Lung (tissue), 12 donors: ENCODE measurements around the gene NRBP1. TPM values are rescaled to one million over a fixed set of nuclear protein-coding genes. Genes with fewer than 3 reads are reported as not detected.

Experiments used
- ATAC-seq: fragments of 200-7000 bp; cut with Tn5 transposase; one replicate; pipeline ENCODE4 v1.9.1; 2020; ENCODE audit warnings: moderate number of reproducible peaks; ENCODE audit not compliant: insufficient read depth, low FRiP score
- DNase-seq, 3 donors: peaks; one replicate each; pipeline ENCODE4 v3.0.0-alpha.2; 2013 to 2017
- H3K27ac ChIP-seq, 2 donors: one replicate each; pipeline ENCODE4 v1.5.1; 2013; ENCODE audit warnings: mild to moderate bottlenecking in 2 of 2, moderate library complexity in 2 of 2, control low read depth in 1 of 2, inconsistent platforms in 1 of 2, low read depth in 1 of 2, low read length in 1 of 2
- H3K27me3 ChIP-seq, 3 donors: one replicate each; pipeline ENCODE4 v1.5.1; 2013; ENCODE audit warnings: low read length in 2 of 3; ENCODE audit not compliant: control insufficient read depth in 3 of 3, insufficient read depth in 3 of 3
- H3K36me3 ChIP-seq, 4 donors: one replicate each; pipeline ENCODE4 v1.5.1; 2013; ENCODE audit warnings: low read length in 4 of 4, mild to moderate bottlenecking in 1 of 4, moderate library complexity in 1 of 4; ENCODE audit not compliant: control insufficient read depth in 4 of 4, insufficient read depth in 4 of 4
- H3K4me1 ChIP-seq, 5 donors: one replicate each; pipeline ENCODE4 v1.5.1; 2013; ENCODE audit warnings: low read length in 5 of 5, mild to moderate bottlenecking in 2 of 5, moderate library complexity in 1 of 5; ENCODE audit not compliant: control insufficient read depth in 5 of 5, insufficient read depth in 5 of 5
- H3K4me3 ChIP-seq: one replicate; pipeline ENCODE4 v1.5.1; 2013; ENCODE audit warnings: mild to moderate bottlenecking, control low read depth, moderate library complexity
- H3K9ac ChIP-seq, 2 donors: one replicate each; pipeline ENCODE4 v1.5.1; 2013; ENCODE audit warnings: low read length in 2 of 2, control low read depth in 1 of 2; ENCODE audit not compliant: insufficient read depth in 1 of 2
- H3K9me3 ChIP-seq, 4 donors: one replicate each; pipeline ENCODE4 v1.5.1; 2013; ENCODE audit warnings: low read length in 3 of 4, mild to moderate bottlenecking in 1 of 4, moderate library complexity in 1 of 4; ENCODE audit not compliant: control insufficient read depth in 4 of 4, insufficient read depth in 3 of 4
- CTCF ChIP-seq: IDR thresholded peaks from 2 replicates; pipeline ENCODE4 v1.5.1; 2012; ENCODE audit warnings: mild to moderate bottlenecking; ENCODE audit errors: control extremely low read depth, extremely low read depth
- WGBS, 2 donors: extraction: QIAGEN DNeasy Blood & Tissue Kit; methylation state at CpG; one replicate each; pipeline ENCODE4 v1.1.7; 2013; 5-methylcytosine and 5-hydroxymethylcytosine counted together
- polyA plus RNA-seq, 2 donors: library from polyadenylated mRNA; stranded (reverse); fragments of 200-250 nt; gene quantifications; one replicate each; pipeline ENCODE4 v1.2.1, GENCODE V29; 2013
- total RNA-seq, 2 donors: library from RNA; depleted of rRNA in 1 of 2; stranded (reverse); fragments of >200 nt in 1 of 2; gene quantifications; one replicate each; pipeline ENCODE4 v1.2.1, GENCODE V29; 2014 to 2021
- donor health status: control.
- donor health status: control.
- donor health status: Bipolar disorder and iron deficiency.
- donor health status: healthy.
- donor health status: DM: yes; HTN: yes; CAD: no.

The NRBP1 gene
- total and polyA plus RNA-seq, 4 donors: 46.8 to 93.6 (median 79.9) TPM

GRCh38 chr2:27427863-27428212, 593 bp upstream of the NRBP1 start:
- TF ChIP-seq CTCF: no peak
- 14 to 15% methylated on average over 7 of the region's 7 CpGs for WGBS, 2 donors
- ATAC-seq (no peak), DNase-seq (no peak)
- peak overlapping the region; percentile 99 to 100 for H3K27ac ChIP-seq
- H3K4me1 ChIP-seq: peaks cover 2 to 21% (median 6%) of the 10 kb centered on the region in 5 donors
- H3K9ac ChIP-seq: peak overlapping the region; percentile 89 to 91
- H3K9me3 ChIP-seq: no peaks in the 10 kb centered on the region
- no peaks in the 10 kb centered on the region for H3K36me3 ChIP-seq
- peak overlapping the region; percentile 91 for H3K4me3 ChIP-seq
- no peaks in the 10 kb centered on the region for H3K27me3 ChIP-seq

GRCh38 chr2:27428978-27429541, 629 bp downstream of the NRBP1 start:
- ATAC-seq (peak; percentile 94), DNase-seq (peak; percentile 83 to 91 (median 88))
- Histone ChIP-seq H3K9ac (peak overlapping the region; percentile 85 to 91), H3K4me3 (peak overlapping the region; percentile 91), H3K36me3 (peaks cover 7 to 12% (median 7%) of the 10 kb centered on the region in 4 donors), H3K27ac (peak overlapping the region; percentile 99 to 100), H3K9me3 (no peaks in the 10 kb centered on the region), H3K4me1 (peaks cover 2 to 21% (median 6%) of the 10 kb centered on the region in 5 donors), H3K27me3 (no peaks in the 10 kb centered on the region)
- 0 to 1% methylated on average over 29 to 51 of the region's 51 CpGs for WGBS, 2 donors
- no peak for TF ChIP-seq CTCF

- ATAC-seq: no peak
- H3K27me3 ChIP-seq: no peaks in the 10 kb centered on the region
- no peak for DNase-seq
- peaks cover 22 to 34% (median 27%) of the 10 kb centered on the region in 4 donors for H3K36me3 ChIP-seq
- peaks cover 2 to 21% (median 6%) of the 10 kb centered on the region in 5 donors for H3K4me1 ChIP-seq
- no peak overlapping the region for H3K4me3 ChIP-seq
- H3K27ac ChIP-seq: no peak overlapping the region
- H3K9me3 ChIP-seq: no peaks in the 10 kb centered on the region
- no peak overlapping the region for H3K9ac ChIP-seq
- TF ChIP-seq CTCF: no peak
Observed at GRCh38 chr2:27431395-27431794, 3.0 kb downstream of the NRBP1 start.

- ATAC-seq: no peak
- H3K27ac ChIP-seq: no peak overlapping the region
- peaks cover 0 to 2% (median under 1%) of the 10 kb centered on the region in 5 donors for H3K4me1 ChIP-seq
- peaks cover 47 to 60% (median 50%) of the 10 kb centered on the region in 4 donors for H3K36me3 ChIP-seq
- H3K27me3 ChIP-seq: no peaks in the 10 kb centered on the region
- H3K4me3 ChIP-seq: no peak overlapping the region
- no peaks in the 10 kb centered on the region for H3K9me3 ChIP-seq
- DNase-seq: no peak
- no peak overlapping the region for H3K9ac ChIP-seq
- no peak for TF ChIP-seq CTCF
- 93 to 96% methylated on average over 6 of the region's 6 CpGs for WGBS, 2 donors
Observed at GRCh38 chr2:27435628-27436027, 7.2 kb downstream of the NRBP1 start.
